Thyroid gland (tissue), 4 donors: ENCODE measurements around the gene PTMS.

ENCODE experiments used
- CTCF ChIP-seq, 6 experiments: fragments of 200-600 bp in 3 of 6; fragments of 450-650 bp in 3 of 6; sonication (generic) in 3 of 6; IDR thresholded peaks; one replicate each; pipeline ENCODE4 v1.5.1; 2016 to 2019; ENCODE audit warnings: antibody characterized with exemption in 6 of 6, mild to moderate bottlenecking in 2 of 6, inconsistent platforms in 1 of 6, moderate library complexity in 1 of 6
- POLR2A ChIP-seq, 2 donors: fragments of 450-650 bp; IDR thresholded peaks; one replicate each; pipeline ENCODE4 v1.6.1; 2017; ENCODE audit warnings: antibody characterized with exemption in 2 of 2, mild to moderate bottlenecking in 2 of 2, moderate library complexity in 1 of 2

- no peak for TF ChIP-seq CTCF (IDR thresholded peaks at IDR 0.05)
- TF ChIP-seq POLR2A (IDR thresholded peaks at IDR 0.05), result no peak
These were observed 1.0 kb upstream of the PTMS start for GRCh38 chr12:6765048-6765633.
